SKM-1 (cell line): ENCODE results near the gene PDE11A.
"Not testable (repeated sequence)": the region's sequence is repeated elsewhere in the genome, so short reads cannot be mapped to it uniquely, and the experiment has no call there.

ENCODE experiments used
- DNase-seq: peaks from one replicate; lab custom pipeline; 2025; ENCODE audit not compliant: unreplicated experiment; lab: John Stamatoyannopoulos, UW

Gene PDE11A

DNA sequence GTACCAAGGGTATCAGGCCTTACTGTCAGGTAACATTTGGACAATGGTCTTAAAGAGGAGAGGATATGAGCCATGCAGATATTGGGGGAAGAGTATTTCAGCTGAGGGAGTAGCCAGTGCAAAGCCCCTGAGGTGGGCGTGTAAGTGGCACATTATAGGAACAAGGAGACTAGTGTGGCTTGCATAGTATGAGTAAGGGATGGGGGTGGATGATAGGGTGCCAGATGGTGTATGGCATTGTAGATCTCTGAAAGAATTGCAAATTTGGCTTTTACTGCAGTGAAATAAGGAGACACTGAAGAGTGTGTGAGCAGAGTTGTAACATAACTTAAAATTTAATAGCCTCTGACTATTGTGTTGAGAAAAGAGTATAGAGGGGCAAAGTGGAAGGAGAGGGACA lies 244.0 kb downstream of the PDE11A start:
- DNase-seq: no peak

DNA sequence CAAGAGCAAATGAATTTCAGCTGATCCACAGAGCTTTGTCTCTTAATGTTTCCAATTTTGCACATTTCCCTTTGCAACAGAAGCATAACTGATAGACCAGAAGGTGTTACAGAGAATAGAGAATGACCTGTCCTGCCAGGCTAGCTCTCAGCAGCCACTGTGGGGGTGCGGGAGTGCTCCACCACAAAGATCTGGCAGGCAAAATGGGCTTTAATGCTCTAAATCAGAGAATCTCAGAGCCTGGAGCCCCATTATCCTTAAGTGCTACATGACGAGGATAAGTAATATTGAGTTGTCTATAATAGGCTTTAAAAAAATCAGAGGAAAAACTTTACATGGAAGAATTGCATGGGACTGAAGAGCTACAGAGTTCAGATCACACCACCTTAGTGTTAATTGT lies 245.7 kb downstream of the PDE11A start:
- no peak for DNase-seq

DNA sequence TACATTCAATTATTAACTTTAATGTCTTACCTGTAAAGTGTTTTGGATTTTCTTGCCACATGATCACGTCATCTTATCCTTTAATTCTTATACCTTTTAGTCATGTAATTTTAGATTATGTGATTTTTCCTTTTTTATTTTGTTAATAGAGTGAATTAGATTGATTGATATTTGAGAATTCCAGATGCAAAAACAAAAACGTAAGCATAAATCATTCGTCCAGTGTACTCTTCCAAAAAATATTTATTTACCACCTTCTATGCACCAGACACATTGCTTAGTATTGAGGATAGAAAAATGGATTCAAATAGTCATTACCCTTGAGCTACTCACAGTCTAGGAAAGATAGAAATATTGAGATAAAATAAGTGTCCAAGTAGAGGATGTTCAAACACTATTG lies 249.6 kb downstream of the PDE11A start:
- no peak for DNase-seq

DNA sequence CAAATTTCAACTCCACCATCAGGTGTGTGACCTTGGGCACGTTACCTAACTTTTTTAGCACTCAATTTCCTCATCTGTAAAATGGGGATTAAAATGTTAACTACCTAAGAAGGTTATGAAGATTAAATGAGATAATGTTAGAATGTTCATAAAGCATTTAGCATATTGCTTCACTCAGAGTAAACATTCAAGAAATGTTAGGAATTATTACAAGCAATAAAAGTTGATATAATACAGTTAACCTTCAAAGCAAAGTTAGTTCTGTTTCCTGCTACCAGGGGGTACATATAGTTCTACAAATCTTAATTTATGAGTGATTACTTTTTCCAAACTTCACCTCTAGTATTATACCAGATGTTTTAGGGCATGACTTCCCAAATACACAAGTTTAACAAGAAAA lies 254.2 kb downstream of the PDE11A start:
- no peak for DNase-seq

DNA sequence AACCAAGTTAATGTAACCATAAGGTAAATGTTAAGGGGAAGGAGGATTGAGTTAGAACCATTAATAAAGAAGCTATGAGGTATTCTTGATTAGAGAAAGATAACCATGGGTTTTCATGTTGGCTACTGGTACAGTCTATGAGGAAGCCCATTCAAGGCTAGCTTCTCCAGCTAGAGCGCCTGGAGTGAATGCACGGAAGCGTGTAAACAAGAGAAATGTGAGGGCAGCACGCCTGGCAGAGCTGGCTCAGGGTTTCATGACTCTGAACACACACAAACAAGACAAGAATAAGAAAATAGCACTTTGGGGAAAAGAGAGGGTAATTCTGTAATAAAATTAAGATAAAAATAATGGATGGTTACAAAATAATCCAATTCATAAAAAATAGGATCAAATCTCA lies 255.3 kb downstream of the PDE11A start:
- no peak for DNase-seq

DNA sequence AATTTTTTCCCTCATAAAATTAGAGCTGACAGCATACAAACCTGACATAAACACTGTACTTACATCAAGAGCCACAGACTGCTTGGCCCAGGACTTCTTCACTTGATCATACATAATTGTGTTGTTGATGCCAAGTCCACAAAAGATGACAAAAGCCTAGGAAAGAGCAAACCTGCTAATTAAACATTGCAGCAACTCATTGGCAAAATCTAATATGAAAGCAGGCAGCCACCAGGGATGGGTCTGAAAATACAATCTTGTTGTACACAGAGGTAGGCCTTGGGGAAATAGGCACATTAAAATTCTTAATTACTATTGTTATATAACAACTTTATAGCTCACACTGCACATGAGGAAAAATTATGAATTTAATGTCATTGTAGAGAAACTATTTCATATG lies 255.8 kb downstream of the PDE11A start:
- DNase-seq: no peak

DNA sequence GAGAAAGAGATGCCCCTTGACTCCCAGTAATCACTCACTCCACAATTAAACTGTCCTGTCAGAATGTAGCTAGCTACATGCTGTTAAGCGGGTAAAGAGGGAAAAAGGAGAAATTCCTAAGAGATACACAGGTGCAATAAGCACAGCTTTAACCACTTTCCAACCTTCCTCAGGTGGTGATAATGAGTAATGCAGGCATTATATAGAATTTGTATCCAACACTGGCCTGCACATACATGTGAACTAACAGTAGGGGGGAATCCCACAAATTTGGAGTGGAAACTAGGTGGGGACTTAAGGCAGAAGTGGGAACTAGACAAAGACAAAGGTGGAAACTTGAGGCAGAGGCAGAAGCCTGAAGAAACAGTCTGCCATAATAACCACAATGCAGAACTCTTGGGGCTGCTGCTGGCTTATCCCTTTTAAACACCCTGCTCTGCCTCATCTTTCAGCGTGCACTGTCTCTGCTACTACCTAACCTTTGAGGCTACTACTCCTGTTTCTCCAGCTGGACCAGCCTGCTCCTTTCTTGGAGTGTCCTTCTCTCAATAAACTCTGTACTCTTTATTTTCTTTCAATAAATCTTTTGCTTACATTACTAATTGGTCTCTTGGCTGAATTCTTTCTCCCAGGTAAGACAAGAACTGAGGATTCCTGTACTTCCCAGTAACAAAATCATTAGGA lies 259.7 kb downstream of the PDE11A start:
- DNase-seq: no peak

DNA sequence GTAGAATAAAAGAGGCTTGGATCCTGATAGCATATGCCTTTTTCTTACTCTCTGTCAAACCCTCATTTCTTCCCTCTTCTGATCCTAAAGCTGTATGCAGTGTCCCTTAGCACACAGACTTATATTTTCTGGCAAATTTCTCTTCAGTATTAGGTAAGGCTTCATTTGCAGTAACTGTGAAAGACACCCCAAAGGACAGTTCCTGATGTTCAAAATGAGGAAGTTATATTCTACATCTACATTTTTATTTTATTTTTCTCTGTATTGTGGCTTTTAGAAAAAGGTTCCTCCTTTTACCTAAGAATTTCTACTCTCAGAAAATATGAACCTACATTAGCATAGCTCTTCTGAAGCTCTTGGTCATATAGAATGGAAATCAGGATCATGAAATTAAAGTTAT lies 261.7 kb downstream of the PDE11A start:
- no peak for DNase-seq

DNA sequence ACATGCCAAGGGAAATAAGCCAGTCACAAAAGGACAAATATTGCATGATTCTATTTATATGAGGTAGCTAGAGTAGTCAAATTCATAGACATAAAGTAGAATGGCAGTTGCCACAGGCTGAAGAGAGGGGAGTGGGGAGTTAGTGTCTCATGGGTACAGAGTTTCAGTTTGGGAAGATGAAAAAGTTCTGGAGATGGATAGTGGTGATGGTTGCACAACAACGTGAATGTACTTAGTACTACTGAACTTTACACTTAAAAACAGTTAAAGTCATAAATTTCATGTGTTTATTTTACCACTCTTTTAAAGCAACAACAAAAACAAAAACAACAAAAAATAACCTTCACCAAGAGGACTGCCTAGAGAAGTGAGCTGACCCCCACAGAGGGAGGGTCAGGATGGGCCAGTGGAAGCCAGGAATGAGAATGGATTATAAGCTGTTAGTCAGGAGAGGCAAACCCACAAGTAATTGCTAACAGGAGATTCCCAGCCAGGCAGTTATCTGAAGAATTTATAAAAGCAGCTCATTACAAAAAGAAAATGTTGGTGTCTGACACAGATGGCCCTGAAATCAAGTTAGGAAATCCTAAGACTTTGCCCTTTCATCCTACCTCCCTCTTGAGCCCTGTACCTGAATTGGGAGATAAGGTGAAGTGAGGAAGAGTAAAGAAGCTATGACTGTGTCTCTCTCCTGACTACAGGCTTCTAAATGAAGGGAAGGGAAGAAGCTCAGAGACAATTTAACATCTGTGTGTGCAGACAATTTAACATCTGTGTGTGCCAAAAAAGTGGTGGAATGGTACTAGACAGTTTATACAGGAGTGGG lies 263.4 kb downstream of the PDE11A start:
- no peak for DNase-seq

DNA sequence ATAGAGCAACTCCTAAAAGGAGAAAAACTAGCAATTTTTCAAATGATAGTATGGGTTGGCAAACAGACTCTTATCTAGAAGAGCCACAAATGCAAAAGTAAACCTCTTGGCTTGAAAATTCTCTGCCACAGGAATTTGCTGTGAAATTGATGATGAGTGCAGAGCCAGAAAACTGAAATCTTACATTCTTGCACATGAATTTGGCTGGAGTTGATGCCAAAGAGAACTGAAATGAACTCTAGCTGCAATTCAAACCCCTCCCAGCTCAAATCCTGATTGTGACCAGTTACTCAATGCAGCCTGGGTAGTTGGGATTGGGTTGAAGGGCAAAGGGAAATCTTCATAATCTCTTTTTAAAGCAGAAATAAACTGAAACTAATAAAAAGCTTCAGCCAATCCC lies 266.6 kb downstream of the PDE11A start:
- DNase-seq: no peak

DNA sequence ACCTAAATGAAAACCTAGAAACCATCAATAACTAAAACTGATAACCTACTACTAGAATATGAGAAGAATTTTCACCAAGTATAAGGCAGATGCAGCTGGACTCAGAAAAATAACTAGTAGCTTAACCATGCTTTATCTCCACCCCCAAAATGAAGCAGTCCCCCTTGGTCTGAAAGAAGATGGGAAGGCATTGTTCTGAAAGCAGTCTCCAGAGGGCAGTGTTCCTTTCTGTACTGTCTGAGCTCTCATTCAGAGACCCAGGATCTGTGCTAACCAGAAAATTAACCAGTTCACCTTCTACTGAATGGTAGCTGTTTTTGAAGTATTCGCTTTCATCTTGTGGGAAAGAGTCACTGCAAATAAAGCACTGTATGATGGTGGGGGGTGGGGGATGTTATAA lies 273.0 kb downstream of the PDE11A start:
- peak; percentile 25 for DNase-seq

DNA sequence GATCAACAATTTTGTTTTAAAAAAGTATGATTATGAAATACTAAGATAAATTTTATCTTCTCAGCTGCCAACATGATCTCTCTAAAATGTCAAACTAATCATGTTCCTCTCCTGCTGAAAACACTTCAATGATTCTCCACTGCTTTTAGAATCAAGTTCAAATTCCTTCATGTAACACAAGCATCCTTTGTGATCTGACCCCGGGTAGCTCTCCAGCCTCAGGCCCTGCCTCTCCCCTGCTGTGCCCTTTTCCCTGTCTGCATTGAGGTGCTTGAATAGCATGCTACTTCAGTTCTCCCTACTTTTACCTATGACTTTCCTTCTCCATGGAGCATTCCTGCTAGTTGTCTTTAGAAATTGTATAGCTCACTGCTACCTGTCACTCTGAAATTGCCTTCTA lies 274.8 kb downstream of the PDE11A start:
- DNase-seq: no peak

DNA sequence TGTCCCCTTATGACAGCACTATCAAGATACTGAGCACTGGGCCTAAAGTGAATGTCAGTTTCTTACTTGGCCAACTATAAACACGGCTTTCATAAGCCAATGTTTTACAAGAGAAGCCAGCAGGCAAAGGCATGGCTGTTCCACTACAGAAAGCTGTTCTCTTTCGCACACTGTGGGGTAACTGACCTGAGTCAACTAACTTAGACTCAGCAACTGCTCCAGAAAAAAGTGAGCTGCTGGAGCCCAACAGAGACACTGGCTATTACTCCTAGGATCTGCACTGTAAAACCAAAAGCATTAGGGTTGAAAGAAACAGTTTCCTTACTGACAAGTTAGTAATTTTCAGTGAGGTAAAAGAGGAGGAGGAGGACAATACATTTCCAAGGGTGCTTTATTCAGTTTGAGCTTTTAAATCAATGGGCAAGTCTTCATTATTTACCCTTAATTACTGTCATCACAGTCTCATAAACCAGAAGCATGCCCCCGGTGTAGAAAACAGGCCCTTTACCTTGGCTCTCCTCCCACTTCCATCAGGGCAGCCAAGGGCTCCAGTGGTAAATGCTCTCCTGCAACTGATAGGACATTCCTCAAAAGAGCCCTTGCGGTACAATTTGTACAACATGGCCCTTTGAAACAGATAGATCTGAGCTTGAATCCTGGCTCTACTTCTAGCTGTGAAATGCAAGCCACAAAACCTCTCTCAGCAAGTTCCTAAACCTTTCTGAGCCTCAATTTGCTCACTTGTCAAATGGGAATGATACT lies 275.7 kb downstream of the PDE11A start:
- DNase-seq: no peak

DNA sequence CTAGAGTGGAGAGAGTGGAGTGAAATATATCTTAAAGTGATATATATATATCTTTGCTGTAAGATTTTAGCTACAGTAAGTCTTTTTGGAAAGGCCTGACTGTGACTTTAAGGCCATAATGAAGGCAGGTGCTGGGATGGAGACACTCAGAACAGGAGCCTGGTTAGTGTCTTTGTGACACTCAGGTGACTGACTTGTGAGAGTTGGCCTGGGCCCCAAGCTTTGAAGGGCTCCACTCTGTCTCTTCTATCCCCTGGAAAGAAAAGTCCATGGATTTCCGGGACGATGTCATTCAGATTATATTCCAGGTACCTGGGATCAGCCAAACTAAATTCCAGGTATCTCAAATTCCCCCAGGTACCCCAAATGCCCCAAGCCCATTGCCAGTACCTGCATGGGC lies 276.6 kb downstream of the PDE11A start:
- no peak for DNase-seq

DNA sequence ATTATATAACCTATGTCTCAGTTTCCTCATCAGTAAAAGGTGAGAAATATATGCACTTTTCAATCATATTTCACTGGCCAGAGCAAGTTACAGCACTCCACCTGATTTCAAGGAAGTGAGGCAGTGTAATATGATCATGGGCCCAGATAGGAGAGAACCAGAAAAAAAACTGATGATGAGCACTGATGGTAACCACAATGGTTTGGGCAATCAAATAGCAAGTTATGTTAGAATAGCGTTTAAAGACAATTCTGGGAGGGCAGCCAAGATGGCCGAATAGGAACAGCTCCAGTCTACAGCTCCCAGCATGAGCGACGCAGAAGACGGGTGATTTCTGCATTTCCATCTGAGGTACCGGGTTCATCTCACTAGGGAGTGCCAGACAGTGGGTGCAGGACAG lies 287.4 kb downstream of the PDE11A start:
- DNase-seq: not testable (repeated sequence)

DNA sequence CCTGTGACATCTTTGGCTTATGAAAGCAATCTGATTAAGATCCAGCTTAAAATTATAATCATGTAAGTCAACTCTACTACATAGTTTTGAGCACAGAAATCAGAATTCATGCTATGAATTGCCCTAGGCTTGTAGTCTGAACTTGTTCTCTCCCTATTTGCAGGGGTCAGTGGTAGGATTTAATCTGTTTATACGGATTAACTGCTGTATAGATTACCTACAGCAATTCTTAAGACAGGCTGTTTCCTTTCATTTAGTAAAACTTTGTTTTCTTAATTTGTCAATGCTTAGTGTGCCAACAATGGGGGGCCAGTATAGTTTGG lies 287.9 kb downstream of the PDE11A start:
- DNase-seq: no peak

DNA sequence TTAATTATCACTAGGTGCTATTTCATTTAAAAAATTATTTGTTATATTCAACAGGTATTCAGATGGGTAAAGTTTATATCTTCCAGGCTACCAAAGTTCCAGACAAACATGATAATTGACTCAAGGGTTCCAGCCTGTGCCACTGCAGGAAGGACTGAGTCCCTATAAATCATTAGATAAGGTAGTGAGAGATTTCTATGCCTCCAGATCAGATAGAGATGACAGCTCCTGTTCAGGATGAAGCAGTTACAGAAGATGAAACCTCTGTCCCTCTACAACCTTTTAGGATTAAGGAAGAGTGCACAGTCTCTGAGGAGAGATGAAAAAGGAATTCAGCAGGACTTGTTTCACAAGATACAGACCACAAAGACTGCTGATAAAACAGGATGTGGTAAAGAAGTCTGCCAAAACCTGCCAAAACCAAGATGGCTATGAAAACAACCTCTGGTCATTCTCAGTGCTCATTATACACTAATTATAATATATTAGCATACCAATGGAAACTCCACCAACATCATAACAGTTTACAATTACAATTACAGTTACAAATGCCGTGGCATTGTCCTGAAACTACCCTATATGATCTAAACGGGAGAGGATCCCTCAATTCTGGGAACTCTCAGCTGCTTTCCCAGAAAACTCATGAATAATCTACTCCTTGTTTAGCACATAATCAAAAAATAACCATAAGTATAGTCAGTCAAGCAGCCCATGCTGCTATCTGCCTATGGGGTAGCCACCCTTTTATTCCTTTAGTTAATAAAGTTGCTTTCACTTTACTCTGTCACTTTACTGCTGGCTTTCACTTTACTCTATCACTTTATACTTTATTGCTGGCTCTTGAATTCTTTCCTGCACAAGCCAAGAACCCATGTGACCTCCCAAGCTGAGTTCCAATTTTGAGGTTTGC lies 288.5 kb downstream of the PDE11A start:
- peak; percentile 10 for DNase-seq

DNA sequence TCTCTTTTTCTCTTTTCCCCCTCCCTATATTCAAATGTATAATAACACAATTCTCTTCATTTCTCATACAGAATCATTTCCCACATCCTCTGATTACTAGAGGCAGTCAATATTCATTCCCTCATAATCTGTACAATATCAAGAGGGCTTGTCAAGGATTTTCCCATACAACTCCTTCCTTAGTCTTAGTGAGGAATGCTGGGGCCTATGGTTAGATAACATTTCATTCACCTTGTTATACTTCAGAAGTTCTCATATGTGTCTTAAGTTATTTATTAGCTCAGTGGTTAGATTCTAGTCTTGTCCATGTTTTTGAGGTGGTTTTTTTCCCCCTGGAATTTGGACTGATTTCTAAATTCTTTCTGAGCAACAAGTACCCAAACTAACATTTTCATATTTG lies 289.5 kb downstream of the PDE11A start:
- DNase-seq: no peak

DNA sequence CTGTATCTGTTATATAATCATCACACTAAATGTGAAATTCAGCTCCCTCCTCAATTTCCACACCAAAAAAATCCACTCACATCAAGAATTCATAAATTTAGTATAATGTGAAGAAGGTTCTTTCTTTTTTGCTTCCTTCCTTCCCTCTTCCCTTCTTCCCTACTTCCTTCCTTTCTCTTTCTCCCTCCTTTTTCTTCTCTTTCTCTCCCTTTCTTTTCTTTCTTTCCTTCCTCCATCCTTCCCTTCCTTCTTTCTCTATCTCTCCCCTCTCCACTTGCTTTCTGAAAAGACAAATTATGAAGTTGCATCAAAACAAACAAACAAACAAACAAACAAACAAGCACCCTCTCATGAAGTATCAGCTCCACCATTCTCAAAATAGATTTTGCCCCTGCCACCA lies 290.0 kb downstream of the PDE11A start:
- DNase-seq: no peak

DNA sequence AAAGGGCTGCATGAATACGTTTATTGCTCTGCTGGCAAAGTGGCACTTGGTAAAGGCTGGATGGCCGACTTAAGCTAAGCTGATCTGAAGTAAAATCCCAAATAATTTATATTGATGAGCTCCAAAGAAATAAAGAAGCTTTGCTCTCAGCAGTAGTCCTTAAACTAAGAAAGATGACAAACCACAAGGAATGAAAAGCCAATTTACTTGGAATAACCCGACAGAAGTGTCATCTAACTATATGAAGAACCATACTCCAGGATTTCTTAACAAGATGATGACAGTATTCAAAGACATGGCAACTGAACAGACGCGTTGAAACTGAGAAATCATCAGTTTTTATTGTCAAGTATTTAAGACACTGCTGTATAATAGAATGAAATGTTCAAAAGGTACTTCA lies 294.1 kb downstream of the PDE11A start:
- DNase-seq: no peak

DNA sequence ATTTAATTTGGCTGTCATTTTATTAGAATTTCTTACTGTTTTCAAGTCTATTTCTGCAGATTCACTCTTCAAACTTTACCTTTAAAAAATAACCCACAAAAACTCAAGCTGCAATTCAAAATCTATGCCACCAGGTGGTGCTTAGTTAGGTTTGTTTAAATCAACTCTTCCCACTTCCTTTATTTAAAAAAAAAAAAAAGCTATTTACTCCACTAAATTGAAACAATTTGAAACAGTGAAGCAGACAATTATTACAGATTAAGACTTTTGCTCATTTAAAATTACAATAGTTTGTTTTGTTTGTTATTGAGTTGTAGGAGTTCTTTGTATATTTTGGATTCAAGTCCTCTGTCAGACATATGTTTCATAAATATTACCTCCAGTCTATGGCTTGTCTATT lies 300.0 kb downstream of the PDE11A start:
- peak; percentile 19 for DNase-seq
